ENCODE results near the gene DPH5.
A peak's percentile ranks its signal among the peaks of the same experiment; 100 is the strongest.
"Not testable (repeated sequence)": the region's sequence is repeated elsewhere in the genome, so short reads cannot be mapped to it uniquely, and the experiment has no call there.

DPH5 gene

GRCh38 chr1:100952104-100952745, 73.4 kb downstream of the DPH5 start:
- no peak overlapping the region for H3K27ac Mint-ChIP-seq
- intact Hi-C loops (cut with micrococcal nuclease), result no loop called here
- no peak overlapping the region for H3K4me3 Mint-ChIP-seq
- H3K27me3 Mint-ChIP-seq, result no peaks in the 10 kb centered on the region
- H3K9me3 Mint-ChIP-seq, result no peaks in the 10 kb centered on the region
- peaks cover 50% of the 10 kb centered on the region for H3K36me3 Mint-ChIP-seq (ENCODE audit: low read depth)
- H3K4me1 Mint-ChIP-seq (ENCODE audit: low read depth), result peaks cover 6% of the 10 kb centered on the region

- Mint-ChIP-seq H3K27ac (no peak overlapping the region), H3K4me3 (no peak overlapping the region), H3K4me1 (ENCODE audit: low read depth) (peaks cover 21% of the 10 kb centered on the region), H3K9me3 (no peaks in the 10 kb centered on the region), H3K36me3 (ENCODE audit: low read depth) (peaks cover 59% of the 10 kb centered on the region), H3K27me3 (no peaks in the 10 kb centered on the region)
- intact Hi-C loops (cut with micrococcal nuclease), result no loop called here
Observed at GRCh38 chr1:100950781-100951180, 74.8 kb downstream of the DPH5 start.

- intact Hi-C loops (cut with micrococcal nuclease), result no loop called here
- peaks cover 24% of the 10 kb centered on the region for H3K4me1 Mint-ChIP-seq (ENCODE audit: low read depth)
- H3K27ac Mint-ChIP-seq, result no peak overlapping the region
- H3K4me3 Mint-ChIP-seq, result no peak overlapping the region
- H3K27me3 Mint-ChIP-seq, result no peaks in the 10 kb centered on the region
- peaks cover 59% of the 10 kb centered on the region for H3K36me3 Mint-ChIP-seq (ENCODE audit: low read depth)
- no peaks in the 10 kb centered on the region for H3K9me3 Mint-ChIP-seq
Observed at GRCh38 chr1:100950337-100950736, 75.2 kb downstream of the DPH5 start.

- H3K4me3 Mint-ChIP-seq; H3K9me3 Mint-ChIP-seq; H3K27me3 Mint-ChIP-seq; intact Hi-C loops (cut with micrococcal nuclease); H3K27ac Mint-ChIP-seq: not testable (repeated sequence)
- H3K4me1 Mint-ChIP-seq (ENCODE audit: low read depth), result peaks cover 24% of the 10 kb centered on the region
- H3K36me3 Mint-ChIP-seq (ENCODE audit: low read depth), result peaks cover 59% of the 10 kb centered on the region
Observed at GRCh38 chr1:100949515-100950158, 75.9 kb downstream of the DPH5 start.

GRCh38 chr1:100948721-100949405, 76.7 kb downstream of the DPH5 start:
- intact Hi-C loops (cut with micrococcal nuclease), result not testable (repeated sequence)

GRCh38 chr1:100947816-100948215, 77.8 kb downstream of the DPH5 start:
- intact Hi-C loops (cut with micrococcal nuclease); H3K4me3 Mint-ChIP-seq; H3K27me3 Mint-ChIP-seq; H3K27ac Mint-ChIP-seq; H3K9me3 Mint-ChIP-seq: not testable (repeated sequence)
- Mint-ChIP-seq H3K4me1 (ENCODE audit: low read depth) (peaks cover 28% of the 10 kb centered on the region), H3K36me3 (ENCODE audit: low read depth) (peaks cover 62% of the 10 kb centered on the region)

More at GRCh38 chr1:100948721-100949405, 76.7 kb downstream of the DPH5 start:
- not testable (repeated sequence) for H3K27me3 Mint-ChIP-seq, H3K4me3 Mint-ChIP-seq, H3K27ac Mint-ChIP-seq, H3K9me3 Mint-ChIP-seq
- Mint-ChIP-seq H3K36me3 (ENCODE audit: low read depth) (peaks cover 59% of the 10 kb centered on the region), H3K4me1 (ENCODE audit: low read depth) (peaks cover 24% of the 10 kb centered on the region)

- intact Hi-C loops (cut with micrococcal nuclease); H3K9me3 Mint-ChIP-seq; H3K27ac Mint-ChIP-seq; H3K27me3 Mint-ChIP-seq; H3K4me3 Mint-ChIP-seq: not testable (repeated sequence)
- Mint-ChIP-seq H3K4me1 (ENCODE audit: low read depth) (peaks cover 37% of the 10 kb centered on the region), H3K36me3 (ENCODE audit: low read depth) (peaks cover 62% of the 10 kb centered on the region)
Observed at GRCh38 chr1:100946064-100946463, 79.5 kb downstream of the DPH5 start.

- H3K9me3 Mint-ChIP-seq, result no peaks in the 10 kb centered on the region
- H3K27me3 Mint-ChIP-seq, result no peaks in the 10 kb centered on the region
- H3K4me3 Mint-ChIP-seq, result no peak overlapping the region
- no peak overlapping the region for H3K27ac Mint-ChIP-seq
- intact Hi-C loops (cut with micrococcal nuclease), result no loop called here
- H3K4me1 Mint-ChIP-seq (ENCODE audit: low read depth), result peaks cover 40% of the 10 kb centered on the region
- peaks cover 61% of the 10 kb centered on the region for H3K36me3 Mint-ChIP-seq (ENCODE audit: low read depth)
Observed at GRCh38 chr1:100943533-100943932, 82.1 kb downstream of the DPH5 start.

- Mint-ChIP-seq H3K4me1 (ENCODE audit: low read depth) (peaks cover 37% of the 10 kb centered on the region), H3K27ac (no peak overlapping the region), H3K27me3 (no peaks in the 10 kb centered on the region), H3K4me3 (no peak overlapping the region), H3K36me3 (ENCODE audit: low read depth) (peaks cover 59% of the 10 kb centered on the region), H3K9me3 (no peaks in the 10 kb centered on the region)
- intact Hi-C loops (cut with micrococcal nuclease), result no loop called here
Observed at GRCh38 chr1:100942304-100943046, 83.1 kb downstream of the DPH5 start.

- no peak overlapping the region for H3K4me3 Mint-ChIP-seq
- intact Hi-C loops (cut with micrococcal nuclease), result no loop called here
- H3K4me1 Mint-ChIP-seq (ENCODE audit: low read depth), result peaks cover 29% of the 10 kb centered on the region
- H3K27ac Mint-ChIP-seq, result peak overlapping the region; percentile 24
- no peaks in the 10 kb centered on the region for H3K27me3 Mint-ChIP-seq
- H3K9me3 Mint-ChIP-seq, result no peaks in the 10 kb centered on the region
- peaks cover 55% of the 10 kb centered on the region for H3K36me3 Mint-ChIP-seq (ENCODE audit: low read depth)
Observed at GRCh38 chr1:100941580-100942216, 83.9 kb downstream of the DPH5 start.

GRCh38 chr1:100941098-100941527, 84.5 kb downstream of the DPH5 start:
- Mint-ChIP-seq H3K27me3 (no peaks in the 10 kb centered on the region), H3K27ac (no peak overlapping the region), H3K36me3 (ENCODE audit: low read depth) (peaks cover 51% of the 10 kb centered on the region), H3K4me1 (ENCODE audit: low read depth) (peaks cover 23% of the 10 kb centered on the region), H3K9me3 (no peaks in the 10 kb centered on the region), H3K4me3 (no peak overlapping the region)
- intact Hi-C loops (cut with micrococcal nuclease), result no loop called here
